HCT116 (cell line): ENCODE data around the gene THADA. TPM values are rescaled to one million over a fixed set of nuclear protein-coding genes. Genes with fewer than 3 reads are reported as not detected.

Experiments used
- ATAC-seq: fragments of 200-7000 bp; cut with Tn5 transposase; 2 replicates; pipeline ENCODE4 v1.9.1; 2020; ENCODE audit warnings: mild to moderate bottlenecking, moderate library complexity
- Bru-seq: library from RNA; stranded (reverse); fragments of 400-500 nt; gene quantifications from one replicate; lab custom pipeline; 2021; lab: Mats Ljungman, UMichigan
- BruChase-seq, 2 experiments: library from RNA; stranded (reverse); fragments of 400-500 nt; gene quantifications; one replicate each; lab custom pipeline; 2021; lab: Mats Ljungman, UMichigan
- BruUV-seq: library from RNA; stranded (reverse); fragments of 400-500 nt; replicated peaks from 2 replicates; lab custom pipeline; 2021; lab: Mats Ljungman, UMichigan
- CTCF ChIA-PET: fragments of 300-600 bp; sonication (Branson Sonifier 250); formaldehyde crosslinking; loops from one replicate; lab custom pipeline; 2021; ENCODE audit warnings: antibody characterized with exemption; lab: Charles Lee
- POLR2A ChIA-PET: fragments of 300-600, 350-600 bp; sonication (Branson Sonifier 250); formaldehyde crosslinking; loops from one replicate; lab custom pipeline; 2021; ENCODE audit warnings: antibody characterized with exemption; lab: Charles Lee
- RAD21 ChIA-PET, 2 experiments: fragments of 300-600 bp; sonication (Branson Sonifier 250); formaldehyde crosslinking; loops; one replicate each; lab custom pipeline; 2023; ENCODE audit warnings: low total read pairs in 2 of 2; ENCODE audit not compliant: uncharacterized antibody in 2 of 2, unreplicated experiment in 2 of 2, low non-redundant PET in 1 of 2; lab: Charles Lee
- DNase-seq: peaks from one replicate; pipeline ENCODE4 v3.0.0-alpha.2; 2010; ENCODE audit warnings: low read depth, low spot score
- H2AFZ ChIP-seq: fragments of 200-600 bp; shearing (Covaris generic), sonication (generic); 2 replicates; pipeline ENCODE4 v1.6.1; 2017; ENCODE audit warnings: low read depth, mixed run types, mixed read lengths, antibody characterized with exemption, low read length; ENCODE audit not compliant: poor library complexity, severe bottlenecking
- H3K27ac ChIP-seq: 2 replicates; pipeline ENCODE4 v1.5.1; 2012; ENCODE audit warnings: low read depth, low read length
- H3K27me3 ChIP-seq: fragments of 200-600 bp; sonication (generic); 2 replicates; pipeline ENCODE4 v1.6.1; 2016; ENCODE audit warnings: mixed run types, low read length, mixed read lengths; ENCODE audit not compliant: insufficient read depth
- H3K36me3 ChIP-seq, 2 experiments: fragments of 200-500 bp in 1 of 2; fragments of 200-600 bp in 1 of 2; sonication (Bioruptor generic) in 1 of 2; sonication (generic) in 1 of 2; 2 replicates each; pipeline versions ENCODE4 v1.5.1 to v1.6.1; 2014 to 2016; ENCODE audit warnings: low read length in 2 of 2, inconsistent platforms in 1 of 2, mixed read lengths in 1 of 2, mixed run types in 1 of 2; ENCODE audit not compliant: insufficient read depth in 2 of 2, control insufficient read depth in 1 of 2
- H3K4me1 ChIP-seq, 2 experiments: fragments of 200-600 bp in 1 of 2; sonication (generic) in 1 of 2; 2 replicates each; pipeline versions ENCODE4 v1.5.1 to v1.6.1; 2012 to 2017; ENCODE audit warnings: low read length in 2 of 2, inconsistent platforms in 1 of 2, mild to moderate bottlenecking in 1 of 2, mixed read lengths in 1 of 2, mixed run types in 1 of 2, moderate library complexity in 1 of 2; ENCODE audit not compliant: insufficient read depth in 2 of 2, control insufficient read depth in 1 of 2
- H3K4me2 ChIP-seq: fragments of 200-600 bp; sonication (generic); 2 replicates; pipeline ENCODE4 v1.6.1; 2017; ENCODE audit warnings: mixed run types, low read length, mixed read lengths
- H3K4me3 ChIP-seq, 2 experiments: fragments of 200-600 bp in 1 of 2; sonication (generic) in 1 of 2; replicated peaks in 1 of 2; 2 replicates each; pipeline ENCODE4 v1.5.1; 2011 to 2016; ENCODE audit warnings: low read length in 2 of 2, control low read depth in 1 of 2, low read depth in 1 of 2, mild to moderate bottlenecking in 1 of 2, mixed read lengths in 1 of 2, mixed run types in 1 of 2
- H3K79me2 ChIP-seq: fragments of 200-600 bp; sonication (generic); 2 replicates; pipeline ENCODE4 v1.6.1; 2017; ENCODE audit warnings: mild to moderate bottlenecking, mixed run types, low read length, moderate library complexity, mixed read lengths; ENCODE audit not compliant: insufficient read depth
- H3K9ac ChIP-seq: fragments of 200-600 bp; sonication (generic); 2 replicates; pipeline ENCODE4 v1.6.1; 2016; ENCODE audit warnings: low read length, mixed read lengths
- H3K9me2 ChIP-seq: fragments of 200-600 bp; sonication (generic), shearing (Covaris generic); 2 replicates; pipeline ENCODE4 v1.6.1; 2017; ENCODE audit warnings: mixed run types, mild to moderate bottlenecking, moderate library complexity; ENCODE audit not compliant: insufficient read depth
- H3K9me3 ChIP-seq, 2 experiments: fragments of 200-500 bp in 1 of 2; fragments of 200-600 bp in 1 of 2; sonication (Bioruptor generic) in 1 of 2; sonication (generic) in 1 of 2; 2 replicates each; pipeline ENCODE4 v1.6.1; 2014 to 2017; ENCODE audit warnings: low read length in 2 of 2, mixed read lengths in 2 of 2, inconsistent platforms in 1 of 2, low read depth in 1 of 2, mild to moderate bottlenecking in 1 of 2, mixed run types in 1 of 2, moderate library complexity in 1 of 2; ENCODE audit not compliant: control insufficient read depth in 1 of 2, insufficient read depth in 1 of 2
- H4K20me1 ChIP-seq: fragments of 200-600 bp; sonication (generic), shearing (Covaris generic); 2 replicates; pipeline ENCODE4 v1.6.1; 2017; ENCODE audit warnings: mixed run types, mild to moderate bottlenecking, moderate library complexity; ENCODE audit not compliant: insufficient read depth
- CBX3 ChIP-seq: IDR thresholded peaks from 2 replicates; pipeline ENCODE4 v1.6.1; 2012; ENCODE audit warnings: low read depth
- CEBPB ChIP-seq: IDR thresholded peaks from 2 replicates; pipeline ENCODE4 v1.6.1; 2012; ENCODE audit warnings: low read depth
- EGR1 ChIP-seq: IDR thresholded peaks from 2 replicates; pipeline ENCODE4 v1.6.1; 2012; ENCODE audit warnings: low read depth
- ELF1 ChIP-seq: IDR thresholded peaks from 2 replicates; pipeline ENCODE4 v1.6.1; 2012; ENCODE audit warnings: low read depth, borderline replicate concordance
- EZH2 ChIP-seq: fragments of 200-600 bp; sonication (generic); IDR thresholded peaks from 2 replicates; pipeline ENCODE4 v1.6.1; 2017; ENCODE audit warnings: antibody characterized with exemption, mixed run types
- EZH2phosphoT487 ChIP-seq: fragments of 200-600 bp; IDR thresholded peaks from 2 replicates; pipeline ENCODE4 v1.6.1; 2018; ENCODE audit warnings: antibody characterized with exemption, borderline replicate concordance
- FOSL1 ChIP-seq: IDR thresholded peaks from 2 replicates; pipeline ENCODE4 v1.6.1; 2012; ENCODE audit warnings: low read depth
- JUND ChIP-seq: IDR thresholded peaks from 2 replicates; pipeline ENCODE4 v1.6.1; 2012
- MAX ChIP-seq: IDR thresholded peaks from 2 replicates; pipeline ENCODE4 v1.6.1; 2012
- POLR2A ChIP-seq: IDR thresholded peaks from 2 replicates; pipeline ENCODE4 v1.7.0; 2011; ENCODE audit warnings: borderline replicate concordance; ENCODE audit not compliant: insufficient read depth, insufficient read length; ENCODE audit errors: extremely low read depth
- SP1 ChIP-seq: IDR thresholded peaks from 2 replicates; pipeline ENCODE4 v1.6.1; 2012; ENCODE audit warnings: low read depth
- SRF ChIP-seq: IDR thresholded peaks from 2 replicates; pipeline ENCODE4 v1.6.1; 2012; ENCODE audit warnings: low read depth
- TCF7L2 ChIP-seq: IDR thresholded peaks from 2 replicates; pipeline ENCODE4 v1.7.0; 2011; ENCODE audit warnings: borderline replicate concordance, inconsistent platforms; ENCODE audit not compliant: insufficient read depth, insufficient read length; ENCODE audit errors: extremely low read depth
- YY1 ChIP-seq: IDR thresholded peaks from 2 replicates; pipeline ENCODE4 v1.6.1; 2011; ENCODE audit warnings: low read length, low read depth, moderate library complexity, mild to moderate bottlenecking; ENCODE audit not compliant: insufficient replicate concordance; ENCODE audit errors: extremely low read depth
- ZFX ChIP-seq: fragments of 450-650 bp; IDR thresholded peaks from 2 replicates; pipeline ENCODE4 v1.6.1; 2017
- ZNF274 ChIP-seq: fragments of 200-500 bp; sonication (Bioruptor generic); IDR thresholded peaks from 2 replicates; pipeline ENCODE4 v1.6.1; 2014; ENCODE audit warnings: mild to moderate bottlenecking, low read depth, low read length, inconsistent platforms
- intact Hi-C: fragments of 100-400 bp; cut with micrococcal nuclease; formaldehyde crosslinking; loops from 2 replicates; pipeline ENCODE4 v1.10.0; 2022
- long read RNA-seq: library from polyadenylated mRNA; unstranded; transcript quantifications from one replicate; pipeline ENCODE4 v2.0.0, GENCODE V29; 2021; ENCODE audit not compliant: unreplicated experiment
- polyA plus RNA-seq: library from polyadenylated mRNA; unstranded; fragments of >200 nt; gene quantifications from 2 replicates; pipeline ENCODE4 v1.2.1, GENCODE V29; 2012; ENCODE audit warnings: missing spikeins
- total RNA-seq: library from RNA; stranded (reverse); gene quantifications from one replicate; pipeline ENCODE4 v1.2.1, GENCODE V29; 2021; ENCODE audit not compliant: unreplicated experiment
- TF ChIP-seq, protein P1 (sequence below): IDR thresholded peaks from 2 replicates; pipeline ENCODE4 v1.6.1; 2011; ENCODE audit warnings: mild to moderate bottlenecking, low read length, moderate library complexity; ENCODE audit not compliant: insufficient replicate concordance; ENCODE audit errors: extremely low read depth

Gene THADA, protein sequence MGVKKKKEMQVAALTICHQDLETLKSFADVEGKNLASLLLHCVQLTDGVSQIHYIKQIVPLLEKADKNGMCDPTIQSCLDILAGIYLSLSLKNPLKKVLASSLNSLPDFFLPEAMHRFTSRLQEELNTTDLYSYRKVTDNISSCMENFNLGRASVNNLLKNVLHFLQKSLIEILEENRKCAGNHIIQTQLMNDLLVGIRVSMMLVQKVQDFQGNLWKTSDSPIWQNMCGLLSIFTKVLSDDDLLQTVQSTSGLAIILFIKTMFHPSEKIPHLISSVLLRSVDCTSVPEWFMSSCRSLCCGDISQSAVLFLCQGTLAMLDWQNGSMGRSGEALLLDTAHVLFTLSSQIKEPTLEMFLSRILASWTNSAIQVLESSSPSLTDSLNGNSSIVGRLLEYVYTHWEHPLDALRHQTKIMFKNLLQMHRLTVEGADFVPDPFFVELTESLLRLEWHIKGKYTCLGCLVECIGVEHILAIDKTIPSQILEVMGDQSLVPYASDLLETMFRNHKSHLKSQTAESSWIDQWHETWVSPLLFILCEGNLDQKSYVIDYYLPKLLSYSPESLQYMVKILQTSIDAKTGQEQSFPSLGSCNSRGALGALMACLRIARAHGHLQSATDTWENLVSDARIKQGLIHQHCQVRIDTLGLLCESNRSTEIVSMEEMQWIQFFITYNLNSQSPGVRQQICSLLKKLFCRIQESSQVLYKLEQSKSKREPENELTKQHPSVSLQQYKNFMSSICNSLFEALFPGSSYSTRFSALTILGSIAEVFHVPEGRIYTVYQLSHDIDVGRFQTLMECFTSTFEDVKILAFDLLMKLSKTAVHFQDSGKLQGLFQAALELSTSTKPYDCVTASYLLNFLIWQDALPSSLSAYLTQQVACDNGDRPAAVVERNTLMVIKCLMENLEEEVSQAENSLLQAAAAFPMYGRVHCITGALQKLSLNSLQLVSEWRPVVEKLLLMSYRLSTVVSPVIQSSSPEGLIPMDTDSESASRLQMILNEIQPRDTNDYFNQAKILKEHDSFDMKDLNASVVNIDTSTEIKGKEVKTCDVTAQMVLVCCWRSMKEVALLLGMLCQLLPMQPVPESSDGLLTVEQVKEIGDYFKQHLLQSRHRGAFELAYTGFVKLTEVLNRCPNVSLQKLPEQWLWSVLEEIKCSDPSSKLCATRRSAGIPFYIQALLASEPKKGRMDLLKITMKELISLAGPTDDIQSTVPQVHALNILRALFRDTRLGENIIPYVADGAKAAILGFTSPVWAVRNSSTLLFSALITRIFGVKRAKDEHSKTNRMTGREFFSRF (N-terminal part only)
- total RNA-seq (30.7 TPM), Bru-seq, nascent RNA (percentile 74 among the genes with signal in this experiment), BruChase-seq, experiment 1, labeled RNA remaining after a 6-hour chase (percentile 59 among the genes with signal in this experiment), BruChase-seq, experiment 2, labeled RNA remaining after a 2-hour chase (percentile 60 among the genes with signal in this experiment)
- polyA plus RNA-seq, result 11.7 and 12.2 TPM in 2 replicates
- long read RNA-seq, full-length matches to known transcripts, result 2 of 29 reads
- long read RNA-seq, partial matches to known transcripts, result 11 of 29 reads
- long read RNA-seq, other reads (novel, unspliced or antisense), result 16 of 29 reads

DNA sequence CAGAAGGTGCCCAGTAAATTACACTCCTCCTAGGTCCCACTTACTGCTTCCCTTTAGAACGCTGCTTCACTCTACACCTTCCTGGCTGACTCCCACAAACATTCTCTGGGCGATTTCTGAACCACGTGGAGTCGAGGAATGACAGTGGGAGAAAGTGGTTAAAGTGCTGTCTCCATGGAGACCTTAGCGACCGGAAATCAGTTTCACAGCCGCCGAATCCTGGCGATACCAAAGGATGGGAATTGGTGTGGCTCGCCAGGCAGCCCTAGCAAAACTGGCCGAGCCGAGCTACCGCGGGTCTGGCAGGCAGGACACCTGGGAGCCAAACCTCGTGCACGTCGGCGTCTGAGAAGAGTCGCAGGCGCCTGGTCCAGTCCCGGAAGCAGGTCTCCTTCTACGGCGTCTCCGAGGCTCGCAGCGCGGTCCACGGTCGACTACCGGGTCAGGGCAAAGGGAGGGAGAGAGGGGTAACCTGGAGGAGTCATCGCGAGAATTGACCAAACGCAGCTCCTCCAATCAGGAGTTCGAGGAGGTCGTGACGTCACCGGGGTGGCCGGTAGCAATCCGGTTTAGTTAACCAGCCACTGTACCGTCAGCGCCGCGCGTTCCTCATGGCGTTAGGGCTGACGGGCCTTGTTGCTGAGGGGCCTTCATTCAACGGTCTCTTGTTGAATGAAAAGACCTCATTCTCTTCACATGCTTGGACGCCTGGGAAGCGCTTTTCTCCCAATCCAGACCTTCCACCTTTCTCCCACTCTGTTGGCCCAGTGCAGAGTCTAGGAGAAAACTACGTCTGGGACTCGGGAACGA lies at the start of gene THADA:
Gene THADA (minus strand): TSS at position 436 of the 810 bp plus-strand sequence. CDS start 3,646 bp downstream, outside the sequence.
- Histone ChIP-seq H3K9me3 (no peaks in the 10 kb centered on the region), H3K27me3 (no peaks in the 10 kb centered on the region), H3K27ac (peak within 1 kb of the TSS; percentile 86), H3K4me3 (peak within 1 kb of the TSS; percentile 79 to 81), H3K79me2 (peaks cover 31% of the 10 kb centered on the region), H3K4me2 (peak within 1 kb of the TSS; percentile 87), H3K9me2 (no peaks in the 10 kb centered on the region), H3K36me3 (peaks cover 3 to 11% of the 10 kb centered on the region in 2 experiments; a peak in 2 of 4 replicates), H3K4me1 (peaks cover 5 to 12% of the 10 kb centered on the region in 2 experiments; a peak in 3 of 4 replicates), H4K20me1 (no peaks in the 10 kb centered on the region), H2AFZ (peak within 1 kb of the TSS; percentile 55), H3K9ac (peak within 1 kb of the TSS; percentile 82)
- DNase-seq (peak; percentile 99), ATAC-seq (peak; percentile 96)
- TSS peak; percentile 69 for BruUV-seq
- CTCF ChIA-PET, result interaction anchor here (0.8 to 2.6 kb wide), 5 partner anchors 10 to 41 kb away, joined by 4 to 27 read pairs (median 5); partner anchors contain the start of gene PLEKHH2
- POLR2A ChIA-PET, result interaction anchor here (1.0 to 2.1 kb wide), 5 partner anchors 10 to 40 kb away, joined by 3 to 27 read pairs (median 9); no protein-coding TSS in a partner anchor
- intact Hi-C loops, result no loop called here
- RAD21 ChIA-PET, result no interaction called here
- no peak for TF ChIP-seq FOSL1
- TF ChIP-seq CEBPB, result no peak
- peak; percentile 85 for TF ChIP-seq YY1
- no peak for TF ChIP-seq EGR1
- no peak; the same call in 1 of the 2 replicates for TF ChIP-seq JUND
- peak; percentile 97 for TF ChIP-seq MAX
- TF ChIP-seq ZFX, result peak; percentile 88
- TF ChIP-seq, protein P1, sequence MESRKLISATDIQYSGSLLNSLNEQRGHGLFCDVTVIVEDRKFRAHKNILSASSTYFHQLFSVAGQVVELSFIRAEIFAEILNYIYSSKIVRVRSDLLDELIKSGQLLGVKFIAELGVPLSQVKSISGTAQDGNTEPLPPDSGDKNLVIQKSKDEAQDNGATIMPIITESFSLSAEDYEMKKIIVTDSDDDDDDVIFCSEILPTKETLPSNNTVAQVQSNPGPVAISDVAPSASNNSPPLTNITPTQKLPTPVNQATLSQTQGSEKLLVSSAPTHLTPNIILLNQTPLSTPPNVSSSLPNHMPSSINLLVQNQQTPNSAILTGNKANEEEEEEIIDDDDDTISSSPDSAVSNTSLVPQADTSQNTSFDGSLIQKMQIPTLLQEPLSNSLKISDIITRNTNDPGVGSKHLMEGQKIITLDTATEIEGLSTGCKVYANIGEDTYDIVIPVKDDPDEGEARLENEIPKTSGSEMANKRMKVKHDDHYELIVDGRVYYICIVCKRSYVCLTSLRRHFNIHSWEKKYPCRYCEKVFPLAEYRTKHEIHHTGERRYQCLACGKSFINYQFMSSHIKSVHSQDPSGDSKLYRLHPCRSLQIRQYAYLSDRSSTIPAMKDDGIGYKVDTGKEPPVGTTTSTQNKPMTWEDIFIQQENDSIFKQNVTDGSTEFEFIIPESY, result peak; percentile 98
- TF ChIP-seq TCF7L2, result peak; percentile 18
- peak; percentile 70; the same call in 1 of the 2 replicates for TF ChIP-seq SRF
- no peak for TF ChIP-seq EZH2phosphoT487
- no peak for TF ChIP-seq EZH2
- TF ChIP-seq CBX3, result peak; percentile 61; the same call in 1 of the 2 replicates
- no peak for TF ChIP-seq ZNF274
- TF ChIP-seq ELF1, result peak; percentile 93
- peak; percentile 97 for TF ChIP-seq POLR2A
- TF ChIP-seq SP1, result peak; percentile 81
